Muscle of back (tissue), 13 donors: ENCODE results near the gene OR4C3. TPM values are rescaled to one million over a fixed set of nuclear protein-coding genes. Genes with fewer than 3 reads are reported as not detected.
"Not testable (repeated sequence)": the region's sequence is repeated elsewhere in the genome, so short reads cannot be mapped to it uniquely, and the experiment has no call there.

ENCODE experiments used
- DNase-seq, 3 donors: peaks; one replicate each; pipeline versions ENCODE4 v3.0.0 to v3.0.0-alpha.2; 2013
- long read RNA-seq, 9 donors: transcript quantifications; one replicate each; lab custom pipeline, GENCODE V29; 2026
- polyA plus RNA-seq, 10 donors: library from polyadenylated mRNA; unstranded; fragments of 120-200 nt; gene quantifications; one replicate each; pipeline ENCODE4 v1.2.1, GENCODE V29; 2013; ENCODE audit not compliant: insufficient read length in 10 of 10

OR4C3 gene
- not detected for polyA plus RNA-seq
- long read RNA-seq, donor 1: 0 reads
- long read RNA-seq, donor 2: 0 reads
- long read RNA-seq, donor 3: 0 reads
- long read RNA-seq, donor 4: 0 reads
- long read RNA-seq, donor 5: 0 reads
- long read RNA-seq, donor 6: 0 reads
- long read RNA-seq, donor 7: 0 reads
- long read RNA-seq, donor 8: 0 reads
- long read RNA-seq, donor 9: 0 reads

DNA sequence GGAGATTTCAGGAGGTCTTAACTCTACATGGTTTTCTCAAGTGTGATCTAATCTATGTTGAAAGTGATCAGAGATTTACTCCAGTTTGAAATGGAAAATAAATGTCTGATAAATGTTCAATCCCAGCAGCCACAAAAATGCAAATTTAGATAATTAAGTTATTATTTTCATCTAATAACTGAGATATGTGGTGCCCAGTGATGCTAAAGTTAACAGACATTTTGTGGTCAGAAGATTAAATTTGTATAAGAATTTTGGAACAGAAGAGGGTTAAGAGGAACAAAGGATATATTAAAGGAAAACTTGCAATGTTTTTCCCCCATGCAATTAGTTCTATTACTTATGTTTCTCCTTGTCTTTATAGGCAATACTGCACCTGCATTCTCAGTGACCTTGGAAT is at the start of gene OR4C3:
TSS of gene OR4C3 (plus strand) at position 301 of the 400 bp plus-strand sequence. CDS start 102 bp downstream, outside the sequence.
- DNase-seq: not testable (repeated sequence)

- DNase-seq: no peak
Measured at GRCh38 chr11:48305923-48306322, 18.8 kb upstream of the OR4C3 start, which contains the start of gene OR4S1. Gene OR4S1, plus strand, starts transcription at chr11:48306223. Its CDS starts 0 bp downstream, at chr11:48306223.

GRCh38 chr11:48307760-48308386 is 16.8 kb upstream of the OR4C3 start:
- peak in 2 of 3 donors; percentile 1 to 5 for DNase-seq

DNA sequence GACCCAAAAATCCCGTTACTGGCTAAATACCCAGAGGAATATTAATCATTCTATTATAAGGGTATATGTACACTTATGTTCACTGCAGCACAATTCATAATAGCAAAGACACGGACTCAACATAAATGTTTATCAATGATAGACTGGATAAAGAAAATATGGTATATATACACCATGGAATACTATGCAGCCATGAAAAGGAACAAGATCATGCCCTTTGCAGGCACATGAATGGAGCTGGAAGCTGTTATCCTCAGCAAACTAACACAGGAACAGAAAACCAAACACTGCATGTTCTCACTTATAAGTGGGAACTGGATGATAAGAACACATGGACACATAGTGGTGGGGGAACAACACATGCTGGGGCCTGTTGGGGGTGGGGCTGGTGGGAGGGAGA is 11.1 kb upstream of the OR4C3 start:
- not testable (repeated sequence) for DNase-seq

DNA sequence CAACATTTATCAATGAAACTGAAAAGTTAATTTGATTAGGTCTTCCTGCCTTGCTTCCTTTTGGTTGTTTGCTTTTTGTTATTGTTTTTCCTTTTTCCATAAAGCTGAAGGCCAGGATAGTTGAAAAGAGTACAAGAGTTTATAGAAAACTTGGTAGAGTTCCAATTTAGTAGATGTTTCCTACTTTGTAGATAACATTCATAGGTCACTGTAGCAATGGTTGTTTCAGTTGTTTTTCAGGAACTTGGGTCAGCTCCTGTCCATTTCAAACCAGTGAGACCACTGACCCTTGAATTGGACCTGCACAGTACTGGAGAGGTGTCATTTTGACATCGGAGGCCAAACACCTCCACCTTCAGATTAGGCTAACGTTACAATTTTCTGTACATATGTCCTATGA is 4.9 kb upstream of the OR4C3 start:
- not testable (repeated sequence) for DNase-seq

DNA sequence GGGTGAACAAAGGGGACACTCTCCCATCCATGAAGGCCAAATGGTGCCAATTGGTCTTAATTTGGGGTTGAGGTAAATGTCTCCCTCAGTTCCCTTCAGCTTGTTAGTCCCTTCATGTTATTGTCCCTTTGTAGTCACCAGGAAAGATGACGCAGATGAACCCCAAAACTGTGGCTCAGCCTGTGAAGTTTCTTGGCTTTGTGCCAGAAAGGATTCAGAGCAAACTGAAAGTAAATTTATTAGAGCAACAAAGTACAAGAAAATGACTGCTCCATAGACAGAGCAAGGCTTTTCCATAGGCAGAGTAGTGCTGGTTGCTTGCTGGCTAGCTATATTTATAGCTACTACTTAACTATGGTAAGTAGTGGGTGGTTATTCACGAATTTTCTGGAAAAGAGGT is 16.7 kb downstream of the OR4C3 start:
- no peak for DNase-seq

GRCh38 chr11:48342505-48342904 is 17.8 kb downstream of the OR4C3 start:
- DNase-seq: not testable (repeated sequence)

- DNase-seq: not testable (repeated sequence)
Measured at GRCh38 chr11:48346286-48346685, 21.6 kb downstream of the OR4C3 start.

- no peak for DNase-seq
Measured at GRCh38 chr11:48354013-48354412, 29.3 kb downstream of the OR4C3 start.

GRCh38 chr11:48354677-48355076 is 30.0 kb downstream of the OR4C3 start:
- DNase-seq: no peak

DNA sequence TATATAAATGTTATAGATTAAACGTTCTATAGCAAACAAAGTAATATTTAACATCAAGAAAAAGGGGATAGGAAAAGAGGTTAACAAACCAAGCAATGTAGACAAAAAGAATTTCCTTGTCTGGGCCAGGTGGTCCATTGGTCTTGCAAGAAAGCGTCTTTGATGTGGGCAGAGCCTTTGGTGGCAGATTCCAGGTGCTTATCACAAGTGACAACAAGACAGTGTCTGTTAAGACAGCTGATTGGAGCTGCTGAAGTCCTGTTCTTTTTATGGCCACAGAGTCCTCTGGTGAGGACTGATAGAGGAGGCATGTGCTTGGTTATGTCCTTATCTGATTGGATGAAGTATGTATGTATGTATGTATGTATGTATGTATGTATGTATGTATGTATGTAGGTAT is 36.6 kb downstream of the OR4C3 start:
- DNase-seq: not testable (repeated sequence)

- DNase-seq: no peak
Measured at GRCh38 chr11:48366365-48366764, 41.6 kb downstream of the OR4C3 start, which contains the start of gene OR4C5. Gene OR4C5, minus strand, starts transcription at chr11:48366465. Its CDS starts 0 bp downstream, at chr11:48366465.

Other genes with a start within 250 kb of the OR4C3 start
- gene OR4B1, start 108.1 kb upstream of the OR4C3 start, polyA plus RNA-seq: not detected
- gene OR4X2, start 79.8 kb upstream of the OR4C3 start, polyA plus RNA-seq: not detected
- not detected for gene OR4X1, start 61.1 kb upstream of the OR4C3 start, polyA plus RNA-seq
- gene OR4S1, start 18.7 kb upstream of the OR4C3 start, polyA plus RNA-seq: not detected
- not detected for gene OR4C5, start 41.5 kb downstream of the OR4C3 start, polyA plus RNA-seq
- not detected for gene OR4A47, start 163.9 kb downstream of the OR4C3 start, polyA plus RNA-seq